B cell (primary cell): ENCODE measurements around the gene TSPYL1. TPM values are rescaled to one million over a fixed set of nuclear protein-coding genes. Genes with fewer than 3 reads are reported as not detected.
A peak's percentile ranks its signal among the peaks of the same experiment; 100 is the strongest.

Experiments used
- ATAC-seq: fragments of 200-7000 bp; cut with Tn5 transposase; one replicate; pipeline ENCODE4 v1.10.0; 2021; ENCODE audit warnings: low read depth, mild to moderate bottlenecking, moderate number of reproducible peaks, moderate library complexity
- CTCF ChIA-PET: fragments of 350-600 bp; sonication (Branson Sonifier 250); formaldehyde crosslinking; loops from one replicate; lab custom pipeline; 2021; ENCODE audit warnings: antibody characterized with exemption, inconsistent platforms; lab: Charles Lee
- POLR2A ChIA-PET: fragments of 350-600 bp; sonication (Branson Sonifier 250); formaldehyde crosslinking; loops from one replicate; lab custom pipeline; 2021; ENCODE audit warnings: antibody characterized with exemption; lab: Charles Lee
- DNase-seq: peaks from one replicate; pipeline ENCODE4 v3.0.0; 2013
- H2AFZ ChIP-seq: 2 replicates; pipeline ENCODE4 v1.6.1; 2012; ENCODE audit warnings: mild to moderate bottlenecking, low read depth, low read length; ENCODE audit not compliant: insufficient read depth, poor library complexity, severe bottlenecking
- H3K27ac ChIP-seq, 2 donors: 1 replicate in 1 of 2; 2 replicates in 1 of 2; pipeline ENCODE4 v1.5.1; 2012 to 2013; ENCODE audit warnings: low read length in 2 of 2, mild to moderate bottlenecking in 2 of 2, moderate library complexity in 1 of 2
- H3K27me3 ChIP-seq, 4 experiments: fragments of 200-600 bp in 1 of 4; sonication (generic) in 1 of 4; replicated peaks in 1 of 4; 1 replicate in 2 of 4; 2 replicates in 2 of 4; pipeline versions ENCODE4 v1.6.1 to v1.7.0; 2013 to 2016; ENCODE audit warnings: low read length in 3 of 4, mild to moderate bottlenecking in 2 of 4, mixed read lengths in 1 of 4, moderate library complexity in 1 of 4; ENCODE audit not compliant: insufficient read depth in 4 of 4, control insufficient read depth in 3 of 4; ENCODE audit errors: control extremely low read depth in 1 of 4
- H3K36me3 ChIP-seq, 2 experiments: replicated peaks in 1 of 2; 1 replicate in 1 of 2; 2 replicates in 1 of 2; pipeline versions ENCODE4 v1.6.1 to v1.7.1; 2013; ENCODE audit warnings: low read length in 1 of 2; ENCODE audit not compliant: insufficient read depth in 2 of 2, control insufficient read depth in 1 of 2; ENCODE audit errors: control extremely low read depth in 1 of 2, extremely low read depth in 1 of 2
- H3K4me1 ChIP-seq, 2 donors: fragments of 200-600 bp in 1 of 2; sonication (generic) in 1 of 2; 1 replicate in 1 of 2; 2 replicates in 1 of 2; pipeline versions ENCODE4 v1.5.1 to v1.6.1; 2013 to 2017; ENCODE audit warnings: low read length in 2 of 2; ENCODE audit not compliant: control insufficient read depth in 2 of 2, insufficient read depth in 2 of 2
- H3K4me2 ChIP-seq: replicated peaks from 2 replicates; pipeline ENCODE3; 2012; ENCODE audit warnings: mild to moderate bottlenecking, low read depth, low read length; ENCODE audit not compliant: poor library complexity, severe bottlenecking
- H3K4me3 ChIP-seq, 5 experiments: fragments of 200-600 bp in 1 of 5; sonication (generic) in 1 of 5; 1 replicate in 3 of 5; 2 replicates in 2 of 5; pipeline versions ENCODE4 v1.5.1 to v1.7.0; 2011 to 2016; ENCODE audit warnings: low read length in 4 of 5, mild to moderate bottlenecking in 4 of 5, low read depth in 2 of 5, control low read depth in 1 of 5, moderate library complexity in 1 of 5; ENCODE audit not compliant: insufficient read depth in 1 of 5; ENCODE audit errors: control extremely low read depth in 1 of 5, extremely low read depth in 1 of 5
- H3K79me2 ChIP-seq: fragments of 200-600 bp; sonication (generic); one replicate; pipeline ENCODE4 v1.6.0; 2016; ENCODE audit warnings: low read length; ENCODE audit not compliant: control insufficient read depth, insufficient read depth
- H3K9ac ChIP-seq: fragments of 200-600 bp; sonication (generic); 2 replicates; pipeline ENCODE4 v1.6.1; 2017; ENCODE audit warnings: mild to moderate bottlenecking, low read length, moderate library complexity
- H3K9me3 ChIP-seq, 3 donors: one replicate each; pipeline versions ENCODE4 v1.6.1 to v1.7.1; 2013; ENCODE audit warnings: low read length in 2 of 3; ENCODE audit not compliant: control insufficient read depth in 2 of 3, insufficient read depth in 1 of 3; ENCODE audit errors: control extremely low read depth in 1 of 3
- H4K20me1 ChIP-seq: 2 replicates; pipeline ENCODE4 v1.6.0; 2012; ENCODE audit warnings: mild to moderate bottlenecking, low read length; ENCODE audit not compliant: insufficient read depth, control insufficient read depth, poor library complexity, severe bottlenecking
- H3K27ac Mint-ChIP-seq: one replicate; pipeline ENCODE4 v1.8.0; 2021; ENCODE audit warnings: mixed read lengths
- H3K27me3 Mint-ChIP-seq: one replicate; pipeline ENCODE4 v1.8.0; 2021; ENCODE audit warnings: mixed read lengths
- H3K4me1 Mint-ChIP-seq: one replicate; pipeline ENCODE4 v1.8.0; 2021; ENCODE audit warnings: mixed read lengths
- H3K4me3 Mint-ChIP-seq: one replicate; pipeline ENCODE4 v1.8.0; 2021; ENCODE audit warnings: mixed read lengths
- H3K9me3 Mint-ChIP-seq: one replicate; pipeline ENCODE4 v1.8.0; 2022; ENCODE audit warnings: mixed read lengths; ENCODE audit not compliant: insufficient read depth
- CTCF ChIP-seq: fragments of 200-600 bp; IDR thresholded peaks from one replicate; pipeline ENCODE4 v1.8.0; 2022; ENCODE audit warnings: antibody characterized with exemption, mild to moderate bottlenecking
- EZH2 ChIP-seq: IDR thresholded peaks from 2 replicates; pipeline ENCODE4 v1.6.1; 2012; ENCODE audit warnings: borderline replicate concordance, low read depth, mild to moderate bottlenecking, moderate library complexity, low read length; ENCODE audit not compliant: insufficient read depth, poor library complexity, severe bottlenecking
- WGBS: methylation state at CpG from one replicate; pipeline ENCODE4 v1.1.5; 2013; ENCODE audit warnings: missing lambda C conversion rate; ENCODE audit not compliant: insufficient coverage; 5-methylcytosine and 5-hydroxymethylcytosine counted together
- intact Hi-C: fragments of 100-400 bp; cut with micrococcal nuclease; formaldehyde crosslinking; loops from one replicate; pipeline ENCODE4 v1.10.0; 2022
- polyA plus RNA-seq: library from polyadenylated mRNA; depleted of rRNA; stranded (reverse); fragments of >200 nt; gene quantifications from 2 replicates; pipeline ENCODE4 v1.2.3, GENCODE V29; 2012
- total RNA-seq, 2 donors: library from RNA; stranded (reverse); fragments of 120-200 nt in 1 of 2; gene quantifications; 1 replicate in 1 of 2; 2 replicates in 1 of 2; pipeline versions ENCODE4 v1.2.3 to v1.2.4, GENCODE V29; 2013 to 2022

Gene TSPYL1
- total and polyA plus RNA-seq, 2 donors (not counting 1 experiment from before 2014, with no cell fraction given): 93.3 to 101 TPM

DNA sequence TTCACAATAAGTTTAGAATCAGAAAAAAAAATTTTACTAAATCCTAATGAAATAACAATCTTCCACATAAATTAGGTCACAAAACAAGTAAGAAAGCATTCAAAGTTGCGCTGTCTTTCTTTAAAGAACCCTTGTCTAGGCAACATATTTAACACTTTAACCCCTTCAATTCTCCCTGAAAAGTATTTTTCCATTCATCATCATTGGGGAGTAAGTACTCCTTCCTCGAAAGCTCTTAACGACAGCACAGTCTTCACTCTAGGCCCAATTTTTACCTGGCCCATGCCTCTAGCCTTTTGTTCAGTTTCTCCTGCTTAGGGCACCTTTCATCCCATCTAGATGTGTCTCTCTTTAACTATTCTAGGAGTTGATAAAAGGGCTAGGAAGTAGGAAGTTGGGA, 2.6 kb downstream of the TSPYL1 start:
- peak overlapping the region; percentile 84 for H3K4me2 ChIP-seq
- ChIA-PET CTCF (interaction anchor here (1.0 to 5.2 kb wide), 4 partner anchors 8 to 257 kb away, joined by 4 to 29 read pairs (median 6); partner anchors contain the start of gene TSPYL4), POLR2A (no interaction called here)
- Mint-ChIP-seq H3K27me3 (no peaks in the 10 kb centered on the region), H3K4me1 (peaks cover 65% of the 10 kb centered on the region), H3K9me3 (no peaks in the 10 kb centered on the region), H3K4me3 (peak overlapping the region; percentile 97), H3K27ac (peak overlapping the region; percentile 78)
- H3K79me2 ChIP-seq: peaks cover 73% of the 10 kb centered on the region
- no peaks in the 10 kb centered on the region for H3K27me3 ChIP-seq
- peaks cover 2 to 30% of the 10 kb centered on the region in 2 experiments for H3K36me3 ChIP-seq
- TF ChIP-seq EZH2: no peak
- no peak for TF ChIP-seq CTCF
- H3K27ac ChIP-seq: peak overlapping the region in 1 of 2 donors; percentile 99
- no peak overlapping the region for H2AFZ ChIP-seq
- peak overlapping the region; percentile 98 for H3K9ac ChIP-seq
- no peak for ATAC-seq
- peaks cover 55% of the 10 kb centered on the region for H4K20me1 ChIP-seq
- intact Hi-C loops: loop anchor here (5.0 kb wide), 1 partner anchor 405 kb away; the partner anchor contains the start of gene KPNA5
- peak overlapping the region; percentile 48 to 96 (median 93) for H3K4me3 ChIP-seq
- DNase-seq: no peak
- 80% methylated on average over 1 of the region's 3 CpGs for WGBS
- no peaks in the 10 kb centered on the region for H3K9me3 ChIP-seq
- H3K4me1 ChIP-seq: peaks cover 41 to 48% of the 10 kb centered on the region in 2 donors

DNA sequence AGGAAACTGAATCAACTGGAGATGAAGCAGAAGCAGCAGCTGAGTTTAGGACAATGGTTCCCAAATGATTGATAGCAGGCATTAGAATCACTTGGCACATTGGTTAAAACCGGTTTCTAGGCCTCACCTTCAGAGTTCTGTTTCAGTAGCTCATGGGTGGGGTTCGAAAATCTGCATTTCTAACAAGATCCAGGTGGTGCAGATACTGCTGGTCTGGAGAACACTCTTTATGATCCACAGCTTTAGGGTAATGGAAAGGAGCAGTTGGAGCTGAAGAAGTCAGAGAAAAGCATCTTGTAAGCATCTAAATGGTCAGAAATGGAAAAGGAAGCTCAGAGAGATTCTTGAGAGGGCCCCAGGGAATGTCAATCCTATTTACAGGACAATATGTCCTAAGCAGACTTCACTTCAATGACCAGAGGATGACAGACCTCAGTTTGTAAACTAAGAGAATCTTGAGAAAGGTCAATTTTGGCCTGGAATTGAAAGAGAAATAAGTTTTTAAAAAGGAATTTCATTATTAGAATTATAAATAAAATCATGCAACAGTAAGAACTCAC, 8.5 kb downstream of the TSPYL1 start:
- Histone ChIP-seq H4K20me1 (peaks cover 24% of the 10 kb centered on the region), H3K4me3 (no peak overlapping the region), H3K9me3 (no peaks in the 10 kb centered on the region), H3K36me3 (peaks cover 2 to 15% of the 10 kb centered on the region in 2 experiments), H3K4me2 (no peak overlapping the region), H3K27me3 (no peaks in the 10 kb centered on the region), H3K27ac (no peak overlapping the region), H3K79me2 (peaks cover 24% of the 10 kb centered on the region), H3K9ac (no peak overlapping the region), H2AFZ (no peak overlapping the region), H3K4me1 (peaks cover 9 to 14% of the 10 kb centered on the region in 2 donors)
- TF ChIP-seq EZH2 (no peak), CTCF (no peak)
- DNase-seq (no peak), ATAC-seq (no peak)
- WGBS: 50% methylated on average over 2 of the region's 2 CpGs
- no peak overlapping the region for H3K4me3 Mint-ChIP-seq
- no peaks in the 10 kb centered on the region for H3K27me3 Mint-ChIP-seq
- intact Hi-C loops: no loop called here
- H3K27ac Mint-ChIP-seq: no peak overlapping the region
- no peaks in the 10 kb centered on the region for H3K9me3 Mint-ChIP-seq
- POLR2A ChIA-PET: no interaction called here
- H3K4me1 Mint-ChIP-seq: peaks cover 36% of the 10 kb centered on the region
- CTCF ChIA-PET: interaction anchor here (1.2 to 6.0 kb wide), 7 partner anchors 8 to 293 kb away, joined by 4 to 52 read pairs (median 29); partner anchors contain the start of gene TSPYL1
